Stimulated activated CD8-positive, alpha-beta memory T cell treated with anti-CD3 and anti-CD28 coated beads, Interleukin-15, amount 100 ng/mL, for 4 hours (primary cell): ENCODE data around the gene RAF1.
"Not testable (repeated sequence)": the region's sequence is repeated elsewhere in the genome, so short reads cannot be mapped to it uniquely, and the experiment has no call there.

Experiments
- DNase-seq, 2 donors: peaks; one replicate each; pipeline ENCODE4 v3.0.0-alpha.2; 2020; ENCODE audit warnings: low read depth in 2 of 2

The RAF1 gene

GRCh38 chr3:12558706-12559105 lies 105.2 kb downstream of the RAF1 start:
- DNase-seq, result no peak

- DNase-seq, result no peak
Measured at GRCh38 chr3:12557473-12558100, 106.3 kb downstream of the RAF1 start.

DNA sequence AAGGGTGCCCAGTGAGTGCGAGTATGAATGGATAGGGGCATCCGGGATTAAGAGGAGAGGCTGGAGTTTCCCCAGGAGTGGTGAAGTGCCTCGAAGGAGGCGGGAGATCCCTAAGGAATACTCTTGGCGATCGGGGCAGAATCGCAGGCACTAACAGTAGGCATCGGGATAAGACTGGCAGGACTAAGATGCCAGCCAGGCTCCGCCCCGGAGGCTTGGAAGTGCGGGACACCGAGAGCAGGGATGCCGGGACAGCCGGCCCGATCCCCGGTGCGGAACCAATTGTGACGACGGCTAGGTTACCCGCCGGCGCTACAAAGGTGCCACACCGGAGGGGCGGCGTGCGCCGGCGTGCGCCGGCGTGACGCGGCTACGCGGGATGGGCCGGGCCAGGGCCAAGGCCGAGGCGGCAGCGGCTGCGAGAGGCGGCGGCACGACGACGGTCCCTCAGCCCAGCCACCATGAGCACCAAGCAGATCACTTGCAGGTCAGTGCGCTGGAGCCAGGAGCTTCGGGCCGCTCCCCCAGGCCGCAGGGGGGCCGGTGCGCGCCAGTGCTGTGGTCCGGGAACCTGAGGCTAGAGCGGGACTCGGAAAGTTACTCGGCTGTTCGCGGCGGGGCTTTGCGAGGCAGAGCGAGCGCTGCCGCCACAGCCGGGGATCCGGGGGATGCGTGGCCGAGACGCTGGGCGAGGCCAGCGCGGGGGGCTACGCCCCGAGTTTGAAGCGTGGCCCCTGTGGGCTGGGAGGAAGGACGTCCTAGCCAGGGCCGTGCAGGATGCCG lies 107.0 kb downstream of the RAF1 start, which contains the start of gene MKRN2:
Gene MKRN2, plus strand, starts transcription at position 398 of the 783 bp plus-strand sequence. Its CDS starts 64 bp downstream, at position 462.
- DNase-seq, result peak; percentile 65 to 77

DNA sequence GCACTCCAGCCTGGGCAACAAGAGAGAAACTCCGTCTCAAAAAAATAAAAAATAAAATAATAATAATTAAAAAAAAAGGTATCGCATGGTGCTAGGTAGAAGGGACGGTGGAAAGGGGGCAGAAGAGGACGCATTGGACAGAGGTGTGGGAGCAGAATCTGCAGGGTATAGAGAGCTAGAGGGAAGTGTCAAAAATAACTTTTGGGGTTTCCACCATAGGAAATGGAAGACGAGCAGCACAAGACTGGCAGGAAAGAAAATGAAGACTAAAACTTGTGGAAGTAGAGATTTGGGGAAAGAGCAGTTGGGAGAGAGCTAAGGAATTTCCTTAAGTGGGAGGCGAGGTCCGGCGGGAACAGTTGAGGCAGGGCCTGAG lies 107.6 kb downstream of the RAF1 start:
- DNase-seq, result no peak

- no peak for DNase-seq
Measured at GRCh38 chr3:12553921-12554391, 110.0 kb downstream of the RAF1 start.

DNA sequence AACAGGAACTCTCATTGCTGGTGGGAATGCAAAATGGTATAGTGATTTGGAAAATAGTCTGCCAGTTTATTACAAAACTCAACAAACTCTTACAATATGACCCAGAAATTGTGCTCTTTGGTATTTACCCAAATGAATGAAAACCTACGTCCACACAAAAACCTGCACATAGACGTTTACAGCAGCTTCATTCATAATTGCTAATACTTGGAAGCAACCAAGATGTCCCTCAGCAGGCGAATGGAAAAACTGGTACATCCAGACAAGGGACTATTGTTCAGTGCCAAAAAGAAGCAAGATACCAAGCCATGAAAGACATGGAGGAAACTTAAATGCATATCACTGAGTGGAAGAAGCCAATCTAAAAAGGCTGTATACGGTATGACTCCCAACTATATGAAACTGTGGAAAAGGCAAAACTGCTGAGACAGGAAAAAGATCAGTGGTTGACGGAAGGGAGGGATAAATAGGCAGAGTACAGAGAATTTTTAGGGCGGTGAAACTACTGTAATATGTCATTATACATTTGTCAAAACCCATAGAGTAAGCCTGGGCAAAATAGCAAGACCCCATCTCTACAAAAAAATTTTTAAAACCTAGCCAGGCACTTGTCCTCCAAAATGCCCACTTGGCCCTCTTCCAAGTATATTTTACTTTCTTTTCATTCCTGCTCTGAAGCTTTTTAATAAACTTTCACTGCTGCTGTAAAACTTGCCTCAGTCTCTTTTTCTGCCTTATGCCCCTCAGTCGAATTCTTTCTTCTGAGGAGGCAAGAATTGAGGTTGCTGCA lies 113.8 kb downstream of the RAF1 start:
- no peak for DNase-seq

GRCh38 chr3:12545473-12545791 lies 118.5 kb downstream of the RAF1 start, which contains the start of gene MKRN2OS:
Gene MKRN2OS, minus strand, starts transcription at chr3:12545499. Its CDS starts 35 bp downstream, at chr3:12545464.
- DNase-seq, result no peak

- DNase-seq, result no peak
Measured at GRCh38 chr3:12544652-12545472, 119.1 kb downstream of the RAF1 start.

- DNase-seq, result not testable (repeated sequence)
Measured at GRCh38 chr3:12543497-12543896, 120.4 kb downstream of the RAF1 start.

GRCh38 chr3:12541625-12542024 lies 122.3 kb downstream of the RAF1 start:
- DNase-seq, result no peak

DNA sequence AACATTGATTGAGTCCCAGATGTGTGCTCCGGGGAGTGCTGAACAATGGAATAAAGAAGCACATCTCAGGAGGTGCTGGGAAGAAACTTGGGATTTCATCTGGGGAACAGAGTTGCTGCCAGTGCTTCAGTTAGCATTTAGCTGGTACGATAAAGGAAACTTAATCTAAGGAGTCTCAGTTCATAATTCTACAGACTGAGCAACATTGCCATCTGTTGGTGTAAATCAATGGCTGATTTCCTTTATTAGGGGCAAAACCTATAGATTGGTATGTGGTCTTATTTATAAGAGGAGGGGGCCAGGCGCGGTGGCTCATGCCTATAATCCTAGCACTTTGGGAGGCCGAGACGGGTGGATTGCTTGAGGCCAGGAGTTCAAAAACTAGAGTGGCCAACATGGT lies 127.5 kb downstream of the RAF1 start:
- DNase-seq, result no peak
